HCT116 (cell line): ENCODE results near the gene RNPEPL1. TPM values are rescaled to one million over a fixed set of nuclear protein-coding genes. Genes with fewer than 3 reads are reported as not detected.

Source experiments
- ATAC-seq: fragments of 200-7000 bp; cut with Tn5 transposase; 2 replicates; pipeline ENCODE4 v1.9.1; 2020; ENCODE audit warnings: mild to moderate bottlenecking, moderate library complexity
- BruUV-seq: library from RNA; stranded (reverse); fragments of 400-500 nt; replicated peaks from 2 replicates; lab custom pipeline; 2021; lab: Mats Ljungman, UMichigan
- CTCF ChIA-PET: fragments of 300-600 bp; sonication (Branson Sonifier 250); formaldehyde crosslinking; loops from one replicate; lab custom pipeline; 2021; ENCODE audit warnings: antibody characterized with exemption; lab: Charles Lee
- POLR2A ChIA-PET: fragments of 300-600, 350-600 bp; sonication (Branson Sonifier 250); formaldehyde crosslinking; loops from one replicate; lab custom pipeline; 2021; ENCODE audit warnings: antibody characterized with exemption; lab: Charles Lee
- RAD21 ChIA-PET, 2 experiments: fragments of 300-600 bp; sonication (Branson Sonifier 250); formaldehyde crosslinking; loops; one replicate each; lab custom pipeline; 2023; ENCODE audit warnings: low total read pairs in 2 of 2; ENCODE audit not compliant: uncharacterized antibody in 2 of 2, unreplicated experiment in 2 of 2, low non-redundant PET in 1 of 2; lab: Charles Lee
- DNase-seq: peaks from one replicate; pipeline ENCODE4 v3.0.0-alpha.2; 2010; ENCODE audit warnings: low read depth, low spot score
- H2AFZ ChIP-seq: fragments of 200-600 bp; shearing (Covaris generic), sonication (generic); 2 replicates; pipeline ENCODE4 v1.6.1; 2017; ENCODE audit warnings: low read depth, mixed run types, mixed read lengths, antibody characterized with exemption, low read length; ENCODE audit not compliant: poor library complexity, severe bottlenecking
- H3K27ac ChIP-seq: 2 replicates; pipeline ENCODE4 v1.5.1; 2012; ENCODE audit warnings: low read depth, low read length
- H3K27me3 ChIP-seq: fragments of 200-600 bp; sonication (generic); 2 replicates; pipeline ENCODE4 v1.6.1; 2016; ENCODE audit warnings: mixed run types, low read length, mixed read lengths; ENCODE audit not compliant: insufficient read depth
- H3K36me3 ChIP-seq, 2 experiments: fragments of 200-500 bp in 1 of 2; fragments of 200-600 bp in 1 of 2; sonication (Bioruptor generic) in 1 of 2; sonication (generic) in 1 of 2; 2 replicates each; pipeline versions ENCODE4 v1.5.1 to v1.6.1; 2014 to 2016; ENCODE audit warnings: low read length in 2 of 2, inconsistent platforms in 1 of 2, mixed read lengths in 1 of 2, mixed run types in 1 of 2; ENCODE audit not compliant: insufficient read depth in 2 of 2, control insufficient read depth in 1 of 2
- H3K4me1 ChIP-seq, 2 experiments: fragments of 200-600 bp in 1 of 2; sonication (generic) in 1 of 2; 2 replicates each; pipeline versions ENCODE4 v1.5.1 to v1.6.1; 2012 to 2017; ENCODE audit warnings: low read length in 2 of 2, inconsistent platforms in 1 of 2, mild to moderate bottlenecking in 1 of 2, mixed read lengths in 1 of 2, mixed run types in 1 of 2, moderate library complexity in 1 of 2; ENCODE audit not compliant: insufficient read depth in 2 of 2, control insufficient read depth in 1 of 2
- H3K4me2 ChIP-seq: fragments of 200-600 bp; sonication (generic); 2 replicates; pipeline ENCODE4 v1.6.1; 2017; ENCODE audit warnings: mixed run types, low read length, mixed read lengths
- H3K4me3 ChIP-seq, 2 experiments: fragments of 200-600 bp in 1 of 2; sonication (generic) in 1 of 2; replicated peaks in 1 of 2; 2 replicates each; pipeline ENCODE4 v1.5.1; 2011 to 2016; ENCODE audit warnings: low read length in 2 of 2, control low read depth in 1 of 2, low read depth in 1 of 2, mild to moderate bottlenecking in 1 of 2, mixed read lengths in 1 of 2, mixed run types in 1 of 2
- H3K79me2 ChIP-seq: fragments of 200-600 bp; sonication (generic); 2 replicates; pipeline ENCODE4 v1.6.1; 2017; ENCODE audit warnings: mild to moderate bottlenecking, mixed run types, low read length, moderate library complexity, mixed read lengths; ENCODE audit not compliant: insufficient read depth
- H3K9ac ChIP-seq: fragments of 200-600 bp; sonication (generic); 2 replicates; pipeline ENCODE4 v1.6.1; 2016; ENCODE audit warnings: low read length, mixed read lengths
- H3K9me2 ChIP-seq: fragments of 200-600 bp; sonication (generic), shearing (Covaris generic); 2 replicates; pipeline ENCODE4 v1.6.1; 2017; ENCODE audit warnings: mixed run types, mild to moderate bottlenecking, moderate library complexity; ENCODE audit not compliant: insufficient read depth
- H3K9me3 ChIP-seq, 2 experiments: fragments of 200-500 bp in 1 of 2; fragments of 200-600 bp in 1 of 2; sonication (Bioruptor generic) in 1 of 2; sonication (generic) in 1 of 2; 2 replicates each; pipeline ENCODE4 v1.6.1; 2014 to 2017; ENCODE audit warnings: low read length in 2 of 2, mixed read lengths in 2 of 2, inconsistent platforms in 1 of 2, low read depth in 1 of 2, mild to moderate bottlenecking in 1 of 2, mixed run types in 1 of 2, moderate library complexity in 1 of 2; ENCODE audit not compliant: control insufficient read depth in 1 of 2, insufficient read depth in 1 of 2
- H4K20me1 ChIP-seq: fragments of 200-600 bp; sonication (generic), shearing (Covaris generic); 2 replicates; pipeline ENCODE4 v1.6.1; 2017; ENCODE audit warnings: mixed run types, mild to moderate bottlenecking, moderate library complexity; ENCODE audit not compliant: insufficient read depth
- CEBPB ChIP-seq: IDR thresholded peaks from 2 replicates; pipeline ENCODE4 v1.6.1; 2012; ENCODE audit warnings: low read depth
- EZH2phosphoT487 ChIP-seq: fragments of 200-600 bp; IDR thresholded peaks from 2 replicates; pipeline ENCODE4 v1.6.1; 2018; ENCODE audit warnings: antibody characterized with exemption, borderline replicate concordance
- RAD21 ChIP-seq: IDR thresholded peaks from 2 replicates; pipeline ENCODE4 v1.6.1; 2012; ENCODE audit warnings: low read depth, mild to moderate bottlenecking
- SP1 ChIP-seq: IDR thresholded peaks from 2 replicates; pipeline ENCODE4 v1.6.1; 2012; ENCODE audit warnings: low read depth
- TCF7L2 ChIP-seq: IDR thresholded peaks from 2 replicates; pipeline ENCODE4 v1.7.0; 2011; ENCODE audit warnings: borderline replicate concordance, inconsistent platforms; ENCODE audit not compliant: insufficient read depth, insufficient read length; ENCODE audit errors: extremely low read depth
- intact Hi-C: fragments of 100-400 bp; cut with micrococcal nuclease; formaldehyde crosslinking; loops from 2 replicates; pipeline ENCODE4 v1.10.0; 2022
- total RNA-seq: library from RNA; stranded (reverse); gene quantifications from one replicate; pipeline ENCODE4 v1.2.1, GENCODE V29; 2021; ENCODE audit not compliant: unreplicated experiment
- TF ChIP-seq, protein P1 (sequence below): IDR thresholded peaks from 2 replicates; pipeline ENCODE4 v1.6.1; 2012
- TF ChIP-seq, protein P2 (sequence below): IDR thresholded peaks from 2 replicates; pipeline ENCODE4 v1.6.1; 2012; ENCODE audit warnings: low read depth
- TF ChIP-seq, protein P3 (sequence below): IDR thresholded peaks from 2 replicates; pipeline ENCODE4 v1.6.1; 2011; ENCODE audit warnings: mild to moderate bottlenecking, low read length, moderate library complexity; ENCODE audit not compliant: insufficient replicate concordance; ENCODE audit errors: extremely low read depth

RNPEPL1 gene
- total RNA-seq, 1 experiment from 2014 or later: 49.7 TPM

DNA sequence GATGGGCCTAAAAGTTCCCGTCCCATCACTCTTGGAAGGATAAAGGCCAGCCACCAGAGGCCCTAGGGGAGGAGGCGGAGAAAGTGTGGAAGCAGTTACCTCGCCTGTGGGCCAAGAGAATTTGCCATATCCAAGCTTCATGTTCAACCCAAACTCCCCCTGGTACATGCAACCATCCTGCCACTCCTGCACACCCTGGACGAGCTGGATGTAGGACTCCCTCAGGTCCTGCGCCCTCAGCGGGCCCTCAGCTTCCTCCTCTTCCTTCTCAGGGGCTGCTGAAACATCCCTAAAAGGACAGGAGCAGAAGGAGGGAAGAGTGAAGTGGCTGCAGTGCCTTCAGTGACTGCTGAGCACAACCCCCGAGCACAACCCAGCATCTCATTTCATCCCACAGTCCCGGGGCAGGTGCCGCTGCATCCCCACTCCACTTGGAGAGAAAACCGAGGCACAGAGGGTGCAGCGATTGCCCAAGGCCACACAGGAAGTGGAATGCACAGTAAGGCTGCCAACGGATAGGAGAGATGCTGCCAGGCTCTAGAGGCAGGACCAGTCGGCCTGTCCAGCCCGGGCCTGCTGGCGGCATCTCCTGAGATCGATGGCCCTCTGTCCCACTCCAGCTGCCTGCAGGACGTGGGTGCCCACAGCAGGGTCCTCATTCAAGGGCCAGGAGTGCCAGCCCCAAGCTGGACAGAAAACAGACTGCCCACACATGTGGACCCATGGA lies 13.4 kb upstream of the RNPEPL1 start:
- ChIA-PET RAD21 (no interaction called here), POLR2A (no interaction called here), CTCF (no interaction called here)

More for the DNA sequence above, 13.4 kb upstream of the RNPEPL1 start:
- Histone ChIP-seq H3K36me3 (0 out of 4 replicates have a peak, but pooled peaks cover 0 to 2% of the 10 kb centered on the region in 2 experiments), H3K27ac (no peak overlapping the region), H3K79me2 (peaks cover 56% of the 10 kb centered on the region), H3K9me3 (no peaks in the 10 kb centered on the region), H3K27me3 (no peaks in the 10 kb centered on the region), H3K4me2 (no peak overlapping the region), H3K4me1 (peaks cover 8 to 16% of the 10 kb centered on the region in 2 experiments), H3K4me3 (no peak overlapping the region), H3K9ac (no peak overlapping the region), H2AFZ (no peak overlapping the region), H3K9me2 (no peaks in the 10 kb centered on the region), H4K20me1 (no peaks in the 10 kb centered on the region)
- intact Hi-C loops: no loop called here
- ATAC-seq (no peak), DNase-seq (no peak)
- TF ChIP-seq SP1 (no peak), TCF7L2 (no peak), RAD21 (no peak), EZH2phosphoT487 (no peak), CEBPB (no peak)
- TF ChIP-seq, protein P1, sequence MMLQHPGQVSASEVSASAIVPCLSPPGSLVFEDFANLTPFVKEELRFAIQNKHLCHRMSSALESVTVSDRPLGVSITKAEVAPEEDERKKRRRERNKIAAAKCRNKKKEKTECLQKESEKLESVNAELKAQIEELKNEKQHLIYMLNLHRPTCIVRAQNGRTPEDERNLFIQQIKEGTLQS: no peak
- TF ChIP-seq, protein P2, sequence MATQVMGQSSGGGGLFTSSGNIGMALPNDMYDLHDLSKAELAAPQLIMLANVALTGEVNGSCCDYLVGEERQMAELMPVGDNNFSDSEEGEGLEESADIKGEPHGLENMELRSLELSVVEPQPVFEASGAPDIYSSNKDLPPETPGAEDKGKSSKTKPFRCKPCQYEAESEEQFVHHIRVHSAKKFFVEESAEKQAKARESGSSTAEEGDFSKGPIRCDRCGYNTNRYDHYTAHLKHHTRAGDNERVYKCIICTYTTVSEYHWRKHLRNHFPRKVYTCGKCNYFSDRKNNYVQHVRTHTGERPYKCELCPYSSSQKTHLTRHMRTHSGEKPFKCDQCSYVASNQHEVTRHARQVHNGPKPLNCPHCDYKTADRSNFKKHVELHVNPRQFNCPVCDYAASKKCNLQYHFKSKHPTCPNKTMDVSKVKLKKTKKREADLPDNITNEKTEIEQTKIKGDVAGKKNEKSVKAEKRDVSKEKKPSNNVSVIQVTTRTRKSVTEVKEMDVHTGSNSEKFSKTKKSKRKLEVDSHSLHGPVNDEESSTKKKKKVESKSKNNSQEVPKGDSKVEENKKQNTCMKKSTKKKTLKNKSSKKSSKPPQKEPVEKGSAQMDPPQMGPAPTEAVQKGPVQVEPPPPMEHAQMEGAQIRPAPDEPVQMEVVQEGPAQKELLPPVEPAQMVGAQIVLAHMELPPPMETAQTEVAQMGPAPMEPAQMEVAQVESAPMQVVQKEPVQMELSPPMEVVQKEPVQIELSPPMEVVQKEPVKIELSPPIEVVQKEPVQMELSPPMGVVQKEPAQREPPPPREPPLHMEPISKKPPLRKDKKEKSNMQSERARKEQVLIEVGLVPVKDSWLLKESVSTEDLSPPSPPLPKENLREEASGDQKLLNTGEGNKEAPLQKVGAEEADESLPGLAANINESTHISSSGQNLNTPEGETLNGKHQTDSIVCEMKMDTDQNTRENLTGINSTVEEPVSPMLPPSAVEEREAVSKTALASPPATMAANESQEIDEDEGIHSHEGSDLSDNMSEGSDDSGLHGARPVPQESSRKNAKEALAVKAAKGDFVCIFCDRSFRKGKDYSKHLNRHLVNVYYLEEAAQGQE: no peak
- TF ChIP-seq, protein P3, sequence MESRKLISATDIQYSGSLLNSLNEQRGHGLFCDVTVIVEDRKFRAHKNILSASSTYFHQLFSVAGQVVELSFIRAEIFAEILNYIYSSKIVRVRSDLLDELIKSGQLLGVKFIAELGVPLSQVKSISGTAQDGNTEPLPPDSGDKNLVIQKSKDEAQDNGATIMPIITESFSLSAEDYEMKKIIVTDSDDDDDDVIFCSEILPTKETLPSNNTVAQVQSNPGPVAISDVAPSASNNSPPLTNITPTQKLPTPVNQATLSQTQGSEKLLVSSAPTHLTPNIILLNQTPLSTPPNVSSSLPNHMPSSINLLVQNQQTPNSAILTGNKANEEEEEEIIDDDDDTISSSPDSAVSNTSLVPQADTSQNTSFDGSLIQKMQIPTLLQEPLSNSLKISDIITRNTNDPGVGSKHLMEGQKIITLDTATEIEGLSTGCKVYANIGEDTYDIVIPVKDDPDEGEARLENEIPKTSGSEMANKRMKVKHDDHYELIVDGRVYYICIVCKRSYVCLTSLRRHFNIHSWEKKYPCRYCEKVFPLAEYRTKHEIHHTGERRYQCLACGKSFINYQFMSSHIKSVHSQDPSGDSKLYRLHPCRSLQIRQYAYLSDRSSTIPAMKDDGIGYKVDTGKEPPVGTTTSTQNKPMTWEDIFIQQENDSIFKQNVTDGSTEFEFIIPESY: no peak
- BruUV-seq: no TSS peak
